GM12872 (cell line): ENCODE data around the gene CABCOCO1.

Source experiments
- CTCF ChIP-seq: IDR thresholded peaks from 3 replicates; pipeline ENCODE4 v1.5.1; 2011; ENCODE audit warnings: low read depth, mild to moderate bottlenecking, low read length, moderate library complexity; ENCODE audit not compliant: insufficient read depth

The CABCOCO1 gene

GRCh38 chr10:61692447-61693010 lies 29.8 kb downstream of the CABCOCO1 start:
- TF ChIP-seq CTCF: no peak

- TF ChIP-seq CTCF: no peak
These were observed 36.4 kb downstream of the CABCOCO1 start for GRCh38 chr10:61698968-61699655.

- TF ChIP-seq CTCF: no peak
These were observed 38.5 kb downstream of the CABCOCO1 start for GRCh38 chr10:61701055-61701705.

- no peak for TF ChIP-seq CTCF
These were observed 39.0 kb downstream of the CABCOCO1 start for GRCh38 chr10:61701706-61702105.

- TF ChIP-seq CTCF: no peak
These were observed 39.9 kb downstream of the CABCOCO1 start for GRCh38 chr10:61702584-61702983.

GRCh38 chr10:61705022-61705613 lies 42.4 kb downstream of the CABCOCO1 start:
- TF ChIP-seq CTCF: no peak

- TF ChIP-seq CTCF: no peak
These were observed 46.1 kb downstream of the CABCOCO1 start for GRCh38 chr10:61708846-61709245.
